Measurements from ENCODE around the gene SORCS3. TPM values are rescaled to one million over a fixed set of nuclear protein-coding genes. Genes with fewer than 3 reads are reported as not detected.

The SORCS3 gene
- total and polyA plus RNA-seq, 10 of the 15 experiments (the other 5 are each of a cell fraction or from before 2014, with no cell fraction given): 0.01 to 0.04 (median 0.02) TPM; not detected in 7

GRCh38 chr10:104920476-104920875 is 279.4 kb downstream of the SORCS3 start:
- ATAC-seq: no peak
- H3K9ac ChIP-seq (ENCODE audit: control insufficient read depth, insufficient read depth, low read length): no peak overlapping the region
- 0% methylated on average over 2 of the region's 2 CpGs for WGBS (ENCODE audit: insufficient coverage, insufficient replicate concordance, low lambda C conversion rate, missing lambda C conversion rate)
- no peaks in the 10 kb centered on the region for H4K20me1 ChIP-seq (ENCODE audit: control insufficient read depth, insufficient read depth)
- in situ Hi-C loops (cut with MboI) (no loop called here), intact Hi-C loops (cut with micrococcal nuclease; ENCODE audit: unreplicated experiment) (no loop called here)
- no peak overlapping the region for H3K27ac ChIP-seq (ENCODE audit: control insufficient read depth, insufficient read depth)
- H3K4me3 ChIP-seq: no peak overlapping the region
- no peak overlapping the region for H3K4me2 ChIP-seq (ENCODE audit: control insufficient read depth, insufficient read depth)
- no peak for TF ChIP-seq SKIL (IDR thresholded peaks at IDR 0.05; ENCODE audit: low read depth, poor library complexity, severe bottlenecking)
- TF ChIP-seq NR2C2 (IDR thresholded peaks at IDR 0.05; ENCODE audit: borderline replicate concordance, control insufficient read depth, insufficient read length, low read depth): no peak
- no peak for TF ChIP-seq BCL3 (IDR thresholded peaks at IDR 0.05; ENCODE audit: borderline replicate concordance, insufficient read depth, low read depth, low read length, poor library complexity, severe bottlenecking)
- no peak for TF ChIP-seq NKRF (conservative IDR thresholded peaks at IDR 0.05)
- TF ChIP-seq SMARCA5 (IDR thresholded peaks at IDR 0.05): no peak
- no peak for TF ChIP-seq EED (IDR thresholded peaks at IDR 0.05; ENCODE audit: low read depth)
- TF ChIP-seq MAX (IDR thresholded peaks at IDR 0.05; ENCODE audit: low read depth, low read length): no peak
- no peak for TF ChIP-seq ZNF217 (IDR thresholded peaks at IDR 0.05)
- TF ChIP-seq ZBTB40 (IDR thresholded peaks at IDR 0.05; ENCODE audit: borderline replicate concordance): no peak
- no peak for TF ChIP-seq CBX5 (IDR thresholded peaks at IDR 0.05; ENCODE audit: low read depth)
- no peak for TF ChIP-seq POU2F2 (IDR thresholded peaks at IDR 0.05; ENCODE audit: borderline replicate concordance, low read depth, low read length)
- TF ChIP-seq PAX8 (IDR thresholded peaks at IDR 0.05): no peak
- TF ChIP-seq TCF3 (IDR thresholded peaks at IDR 0.05; ENCODE audit: borderline replicate concordance, insufficient read depth, low read depth, low read length): no peak
- H3K36me3 ChIP-seq (ENCODE audit: control insufficient read depth in 2 of 2, insufficient read depth in 2 of 2, low read length in 1 of 2): no peaks in the 10 kb centered on the region; a peak in 1 of 4 replicates
- ChIA-PET SMC1A (ENCODE audit: uncharacterized antibody, unreplicated experiment) (no interaction called here), CTCF (interaction anchor here (1.1 kb wide), 1 partner anchor 12 kb away, joined by 3 read pairs; no protein-coding TSS in a partner anchor), POLR2A (no interaction called here), RAD21 (ENCODE audit: unreplicated experiment) (interaction anchor here (0.8 kb wide), 1 partner anchor 14 kb away, joined by 3 read pairs; no protein-coding TSS in a partner anchor)
- no peak for FAIRE-seq
- no peak for DNase-seq (ENCODE audit: low read depth, low spot score)
- BruUV-seq (replicated peaks): no TSS peak
- no peak overlapping the region for H2AFZ ChIP-seq (ENCODE audit: control insufficient read depth, low read depth, low read length)
- no peaks in the 10 kb centered on the region for H3K27me3 ChIP-seq (replicated peaks in 1 of 2; ENCODE audit: control insufficient read depth in 2 of 2, insufficient read depth in 2 of 2, low read length in 1 of 2)
- H3K79me2 ChIP-seq (ENCODE audit: control insufficient read depth, insufficient read depth, low read length): no peaks in the 10 kb centered on the region
- no peaks in the 10 kb centered on the region for H3K9me3 ChIP-seq (replicated peaks; ENCODE audit: control insufficient read depth, insufficient read depth, low read length)
- no peaks in the 10 kb centered on the region for H3K4me1 ChIP-seq (ENCODE audit: control insufficient read depth, insufficient read depth, low read length)

Data from GM12878 (cell line).